GM23248 (cell line): Measurements from ENCODE around the gene RPL6.

ENCODE experiments used
- EZH2 ChIP-seq: fragments of 200-600 bp; sonication (generic); IDR thresholded peaks from 2 replicates; pipeline ENCODE4 v1.6.1; 2018; ENCODE audit warnings: antibody characterized with exemption, mild to moderate bottlenecking; ENCODE audit not compliant: insufficient read depth, poor library complexity, severe bottlenecking
- EZH2phosphoT487 ChIP-seq: fragments of 200-600 bp; sonication (generic); IDR thresholded peaks from 2 replicates; pipeline ENCODE4 v1.6.1; 2018; ENCODE audit warnings: antibody characterized with exemption, moderate library complexity, mild to moderate bottlenecking, low read depth; ENCODE audit not compliant: insufficient read depth

- TF ChIP-seq EZH2 (no peak), EZH2phosphoT487 (no peak)
These were observed 41.3 kb upstream of the RPL6 start for GRCh38 chr12:112450725-112451124.
